Right lobe of liver (tissue), 4 donors: Measurements from ENCODE around the gene ACVR1.

Experiments used
- CTCF ChIP-seq, 4 donors: fragments of 200-600 bp in 3 of 4; fragments of 450-650 bp in 1 of 4; IDR thresholded peaks; one replicate each; pipeline versions ENCODE4 v1.5.1 to v1.8.0; 2016 to 2022; ENCODE audit warnings: antibody characterized with exemption in 4 of 4, mild to moderate bottlenecking in 2 of 4
- POLR2A ChIP-seq: fragments of 450-650 bp; IDR thresholded peaks from one replicate; pipeline ENCODE4 v1.6.1; 2017; ENCODE audit warnings: antibody characterized with exemption, mild to moderate bottlenecking
- donor health status: DM: no; HTN: no; CAD: no.
- donor health status: DM: no; HTN: no; CAD: no.
- donor health status: DM: no; HTN: yes; CAD: no.

- TF ChIP-seq CTCF (IDR thresholded peaks at IDR 0.05): no peak
- no peak for TF ChIP-seq POLR2A
Observed at GRCh38 chr2:157911246-157911645, 35.1 kb upstream of the ACVR1 start.
